ENCODE measurements around the gene GADD45B.

The GADD45B gene

DNA sequence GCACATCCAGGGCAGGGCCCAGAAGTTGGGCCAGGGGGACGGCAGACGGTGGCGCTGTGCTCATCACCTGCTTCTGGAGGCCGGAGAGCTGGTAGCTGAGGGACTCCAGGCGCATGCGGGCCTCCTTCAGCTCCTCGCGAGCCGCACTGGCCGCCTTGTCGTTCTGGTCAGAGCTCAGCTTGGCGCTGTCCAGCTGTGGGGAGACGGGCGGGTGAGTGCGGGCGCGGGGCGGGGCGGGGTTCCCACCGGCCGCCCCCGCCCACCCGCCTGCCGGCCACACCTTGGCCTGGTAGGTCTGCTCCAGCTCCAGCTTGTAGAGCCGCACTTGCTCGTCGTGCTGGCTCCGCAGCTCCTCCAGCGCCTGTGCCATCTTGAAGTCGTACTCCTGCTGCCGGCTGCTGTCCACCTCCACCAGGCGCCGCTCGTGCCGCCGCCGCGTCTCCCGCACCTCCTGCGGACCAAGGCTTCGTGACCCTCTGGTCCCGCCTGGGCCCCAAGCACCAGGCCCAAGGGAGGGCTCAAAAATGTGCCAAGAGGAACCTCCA, 41.1 kb upstream of the GADD45B start:
- no peak overlapping the region for H2AFZ ChIP-seq (ENCODE audit: low read depth, low read length)

DNA sequence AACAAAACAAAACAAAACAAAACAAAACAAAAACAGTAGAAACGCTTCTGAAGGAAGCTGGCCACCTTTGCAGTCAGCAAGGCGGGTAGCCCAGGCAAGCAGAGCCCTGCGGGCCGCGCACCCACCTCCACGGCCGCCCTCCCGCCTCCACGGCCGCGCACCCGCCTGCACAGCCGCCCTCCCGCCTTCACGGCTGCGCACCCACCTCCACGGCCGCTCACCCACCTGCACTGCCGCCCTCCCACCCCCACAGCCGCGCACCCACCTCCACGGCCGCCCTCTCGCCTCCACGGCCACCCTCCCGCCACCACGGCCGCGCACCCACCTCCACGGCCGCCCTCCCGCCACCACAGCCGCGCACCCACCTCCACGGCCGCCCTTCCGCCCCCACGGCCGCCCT, 39.5 kb upstream of the GADD45B start:
- Histone ChIP-seq H3K4me2 (ENCODE audit: low read length) (no peak overlapping the region), H3K9me3 (ENCODE audit: insufficient read depth, low read length) (no peaks in the 10 kb centered on the region), H3K4me1 (ENCODE audit: low read length) (no peaks in the 10 kb centered on the region), H3K79me2 (ENCODE audit: low read length) (peaks cover 59% of the 10 kb centered on the region), H3K27ac (ENCODE audit: low read length) (no peak overlapping the region), H3K36me3 (replicated peaks; ENCODE audit: low read depth, low read length) (peaks cover 65% of the 10 kb centered on the region), H2AFZ (ENCODE audit: low read depth, low read length) (no peak overlapping the region), H4K20me1 (ENCODE audit: insufficient read depth, low read length) (peaks cover 34% of the 10 kb centered on the region), H3K9ac (ENCODE audit: low read length) (no peak overlapping the region), H3K4me3 (ENCODE audit: low read length) (no peak overlapping the region), H3K27me3 (ENCODE audit: low read depth, low read length) (no peaks in the 10 kb centered on the region)
- no peak for TF ChIP-seq EZH2phosphoT487 (IDR thresholded peaks at IDR 0.05; ENCODE audit: low read depth)
- TF ChIP-seq, protein P1, sequence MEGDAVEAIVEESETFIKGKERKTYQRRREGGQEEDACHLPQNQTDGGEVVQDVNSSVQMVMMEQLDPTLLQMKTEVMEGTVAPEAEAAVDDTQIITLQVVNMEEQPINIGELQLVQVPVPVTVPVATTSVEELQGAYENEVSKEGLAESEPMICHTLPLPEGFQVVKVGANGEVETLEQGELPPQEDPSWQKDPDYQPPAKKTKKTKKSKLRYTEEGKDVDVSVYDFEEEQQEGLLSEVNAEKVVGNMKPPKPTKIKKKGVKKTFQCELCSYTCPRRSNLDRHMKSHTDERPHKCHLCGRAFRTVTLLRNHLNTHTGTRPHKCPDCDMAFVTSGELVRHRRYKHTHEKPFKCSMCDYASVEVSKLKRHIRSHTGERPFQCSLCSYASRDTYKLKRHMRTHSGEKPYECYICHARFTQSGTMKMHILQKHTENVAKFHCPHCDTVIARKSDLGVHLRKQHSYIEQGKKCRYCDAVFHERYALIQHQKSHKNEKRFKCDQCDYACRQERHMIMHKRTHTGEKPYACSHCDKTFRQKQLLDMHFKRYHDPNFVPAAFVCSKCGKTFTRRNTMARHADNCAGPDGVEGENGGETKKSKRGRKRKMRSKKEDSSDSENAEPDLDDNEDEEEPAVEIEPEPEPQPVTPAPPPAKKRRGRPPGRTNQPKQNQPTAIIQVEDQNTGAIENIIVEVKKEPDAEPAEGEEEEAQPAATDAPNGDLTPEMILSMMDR (IDR thresholded peaks at IDR 0.05; ENCODE audit: low read depth, low read length): no peak

More for the DNA sequence above, 41.1 kb upstream of the GADD45B start:
- Histone ChIP-seq H3K27me3 (ENCODE audit: low read depth, low read length) (no peaks in the 10 kb centered on the region), H3K27ac (ENCODE audit: low read length) (no peak overlapping the region), H3K4me2 (ENCODE audit: low read length) (no peak overlapping the region), H3K9ac (ENCODE audit: low read length) (no peak overlapping the region), H3K4me3 (ENCODE audit: low read length) (no peak overlapping the region), H3K79me2 (ENCODE audit: low read length) (peaks cover 43% of the 10 kb centered on the region), H3K9me3 (ENCODE audit: insufficient read depth, low read length) (no peaks in the 10 kb centered on the region), H4K20me1 (ENCODE audit: insufficient read depth, low read length) (peaks cover 22% of the 10 kb centered on the region), H3K4me1 (ENCODE audit: low read length) (no peaks in the 10 kb centered on the region), H3K36me3 (replicated peaks; ENCODE audit: low read depth, low read length) (peaks cover 66% of the 10 kb centered on the region)
- TF ChIP-seq EZH2phosphoT487 (IDR thresholded peaks at IDR 0.05; ENCODE audit: low read depth): no peak
- TF ChIP-seq, protein P1 (IDR thresholded peaks at IDR 0.05; ENCODE audit: low read depth, low read length): no peak

DNA sequence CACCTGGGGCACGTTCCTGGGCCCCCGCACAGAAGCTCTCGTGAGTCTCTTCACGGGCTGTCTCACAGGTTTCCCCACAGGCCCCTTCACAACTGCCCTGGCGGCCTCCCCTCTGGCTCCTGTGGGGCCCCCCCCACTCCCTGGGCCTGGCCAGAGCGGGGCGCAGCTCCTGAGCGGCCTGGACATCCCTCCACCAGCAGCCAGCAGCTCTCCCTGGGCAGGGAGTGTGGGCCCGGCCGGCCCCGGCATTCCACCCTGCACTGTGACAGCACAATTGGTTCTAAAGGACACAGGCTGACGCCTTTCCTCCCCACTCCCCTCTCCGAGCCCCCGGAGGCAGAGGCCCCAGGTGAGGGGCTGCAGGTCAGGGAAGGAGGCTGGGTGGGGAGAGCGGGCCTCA, 39.0 kb upstream of the GADD45B start:
- Histone ChIP-seq H4K20me1 (ENCODE audit: insufficient read depth, low read length) (peaks cover 39% of the 10 kb centered on the region), H3K9me3 (ENCODE audit: insufficient read depth, low read length) (no peaks in the 10 kb centered on the region), H3K27me3 (ENCODE audit: low read depth, low read length) (no peaks in the 10 kb centered on the region), H3K4me1 (ENCODE audit: low read length) (no peaks in the 10 kb centered on the region), H3K27ac (ENCODE audit: low read length) (no peak overlapping the region), H3K36me3 (replicated peaks; ENCODE audit: low read depth, low read length) (peaks cover 65% of the 10 kb centered on the region), H3K9ac (ENCODE audit: low read length) (no peak overlapping the region), H2AFZ (ENCODE audit: low read depth, low read length) (no peak overlapping the region), H3K79me2 (ENCODE audit: low read length) (peaks cover 64% of the 10 kb centered on the region), H3K4me2 (ENCODE audit: low read length) (no peak overlapping the region), H3K4me3 (ENCODE audit: low read length) (no peak overlapping the region)
- TF ChIP-seq EZH2phosphoT487 (IDR thresholded peaks at IDR 0.05; ENCODE audit: low read depth): no peak
- TF ChIP-seq, protein P1 (IDR thresholded peaks at IDR 0.05; ENCODE audit: low read depth, low read length): no peak

DNA sequence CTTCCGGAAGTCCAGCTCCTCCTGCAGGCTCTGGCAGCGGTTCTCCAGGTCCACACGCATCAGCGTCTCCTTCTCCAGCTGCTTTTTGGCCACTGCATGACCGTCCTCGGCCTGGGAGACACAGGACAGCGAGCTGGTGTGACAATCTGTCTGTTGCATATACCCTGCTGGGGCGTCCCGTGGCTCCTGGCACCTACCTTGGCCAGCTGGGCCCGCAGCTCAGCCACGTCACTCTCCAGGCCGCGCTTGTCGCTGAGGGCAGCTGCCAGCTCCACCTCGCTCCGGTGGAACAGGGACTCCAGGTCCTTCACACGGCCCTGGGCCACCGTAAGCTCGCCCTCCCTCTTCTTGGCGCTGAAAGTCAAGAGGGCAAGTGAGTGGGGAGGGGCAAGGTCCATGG, 37.7 kb upstream of the GADD45B start:
- Histone ChIP-seq H4K20me1 (ENCODE audit: insufficient read depth, low read length) (peaks cover 51% of the 10 kb centered on the region), H3K36me3 (replicated peaks; ENCODE audit: low read depth, low read length) (peaks cover 68% of the 10 kb centered on the region)

More for the DNA sequence above, 37.7 kb upstream of the GADD45B start:
- TF ChIP-seq, protein P1 (IDR thresholded peaks at IDR 0.05; ENCODE audit: low read depth, low read length): no peak
- no peak for TF ChIP-seq EZH2phosphoT487 (IDR thresholded peaks at IDR 0.05; ENCODE audit: low read depth)
- Histone ChIP-seq H3K4me3 (ENCODE audit: low read length) (no peak overlapping the region), H3K9me3 (ENCODE audit: insufficient read depth, low read length) (no peaks in the 10 kb centered on the region), H3K79me2 (ENCODE audit: low read length) (peaks cover 76% of the 10 kb centered on the region), H2AFZ (ENCODE audit: low read depth, low read length) (no peak overlapping the region), H3K9ac (ENCODE audit: low read length) (no peak overlapping the region), H3K4me2 (ENCODE audit: low read length) (no peak overlapping the region), H3K4me1 (ENCODE audit: low read length) (no peaks in the 10 kb centered on the region), H3K27ac (ENCODE audit: low read length) (no peak overlapping the region), H3K27me3 (ENCODE audit: low read depth, low read length) (no peaks in the 10 kb centered on the region)
